SK-N-SH (cell line): ENCODE results near the gene AVPR1B. TPM values are rescaled to one million over a fixed set of nuclear protein-coding genes. Genes with fewer than 3 reads are reported as not detected.
A peak's percentile ranks its signal among the peaks of the same experiment; 100 is the strongest.

Source experiments
- CTCF ChIA-PET: fragments of 300-600, 350-600 bp; formaldehyde crosslinking; extraction: SDS; loops from one replicate; lab custom pipeline; 2021; lab: Yijun Ruan, JAX
- POLR2A ChIA-PET: fragments of 350-600 bp; sonication (Branson Sonifier 250); formaldehyde crosslinking; extraction: SDS; loops from one replicate; lab custom pipeline; 2020; ENCODE audit warnings: antibody characterized with exemption, inconsistent platforms; lab: Yijun Ruan, JAX
- DNase-seq: peaks from one replicate; pipeline ENCODE4 v3.0.0; 2012
- H2AFZ ChIP-seq: fragments of 200-600 bp; sonication (generic); 2 replicates; pipeline ENCODE4 v1.8.1; 2016; ENCODE audit warnings: antibody characterized with exemption, mild to moderate bottlenecking, low read depth
- H3F3A ChIP-seq: fragments of 200-600 bp; sonication (generic); replicated peaks from 2 replicates; pipeline ENCODE3; 2016; ENCODE audit warnings: antibody characterized with exemption, mild to moderate bottlenecking; ENCODE audit not compliant: insufficient read depth
- H3K27ac ChIP-seq, 2 experiments: fragments of 200-500 bp in 1 of 2; fragments of 200-600 bp in 1 of 2; sonication (Bioruptor generic) in 1 of 2; sonication (generic), shearing (Covaris generic) in 1 of 2; 2 replicates each; pipeline versions ENCODE4 v1.5.1 to v1.6.1; 2014 to 2016; ENCODE audit warnings: low read depth in 2 of 2, inconsistent platforms in 1 of 2, low read length in 1 of 2, mild to moderate bottlenecking in 1 of 2, mixed read lengths in 1 of 2
- H3K27me3 ChIP-seq: fragments of 200-600 bp; sonication (generic), shearing (Covaris generic); 2 replicates; pipeline ENCODE4 v1.6.1; 2016; ENCODE audit warnings: mixed run types; ENCODE audit not compliant: insufficient read depth
- H3K36me3 ChIP-seq, 2 experiments: fragments of 200-500 bp in 1 of 2; fragments of 200-600 bp in 1 of 2; sonication (Bioruptor generic) in 1 of 2; sonication (generic) in 1 of 2; replicated peaks in 1 of 2; 2 replicates each; pipeline versions ENCODE3 to v1.5.1; 2014 to 2016; ENCODE audit warnings: low read length in 1 of 2, mild to moderate bottlenecking in 1 of 2; ENCODE audit not compliant: insufficient read depth in 2 of 2, control insufficient read depth in 1 of 2
- H3K4me1 ChIP-seq, 2 experiments: fragments of 200-500 bp in 1 of 2; fragments of 200-600 bp in 1 of 2; sonication (Bioruptor generic) in 1 of 2; sonication (generic), shearing (Covaris generic) in 1 of 2; 2 replicates each; pipeline versions ENCODE4 v1.5.1 to v1.6.1; 2014 to 2016; ENCODE audit warnings: low read depth in 1 of 2, low read length in 1 of 2, mixed run types in 1 of 2; ENCODE audit not compliant: insufficient read depth in 2 of 2, control insufficient read depth in 1 of 2
- H3K4me2 ChIP-seq: fragments of 200-600 bp; sonication (generic), shearing (Covaris generic); 2 replicates; pipeline ENCODE4 v1.6.1; 2017; ENCODE audit warnings: mixed run types
- H3K4me3 ChIP-seq, 2 experiments: fragments of 200-500 bp in 1 of 2; fragments of 200-600 bp in 1 of 2; sonication (Bioruptor generic) in 1 of 2; sonication (generic), shearing (Covaris generic) in 1 of 2; 2 replicates each; pipeline versions ENCODE4 v1.5.1 to v1.8.1; 2014 to 2016; ENCODE audit warnings: low read depth in 2 of 2, inconsistent platforms in 1 of 2, low read length in 1 of 2, mild to moderate bottlenecking in 1 of 2, mixed read lengths in 1 of 2, moderate library complexity in 1 of 2
- H3K79me2 ChIP-seq: fragments of 200-600 bp; sonication (generic); 2 replicates; pipeline ENCODE4 v1.8.1; 2017; ENCODE audit warnings: mild to moderate bottlenecking; ENCODE audit not compliant: insufficient read depth
- H3K9ac ChIP-seq: fragments of 200-600 bp; sonication (generic); 2 replicates; pipeline ENCODE4 v1.6.1; 2017; ENCODE audit warnings: mixed run types
- H3K9me2 ChIP-seq: fragments of 200-600 bp; sonication (generic); 2 replicates; pipeline ENCODE4 v1.6.1; 2017; ENCODE audit warnings: mixed run types
- H3K9me3 ChIP-seq: fragments of 200-600 bp; sonication (generic); 2 replicates; pipeline ENCODE4 v1.6.1; 2017; ENCODE audit warnings: mixed run types, mild to moderate bottlenecking, moderate library complexity
- H4K20me1 ChIP-seq: fragments of 200-600 bp; sonication (generic); 2 replicates; pipeline ENCODE4 v1.6.1; 2017; ENCODE audit warnings: mild to moderate bottlenecking, mixed run types; ENCODE audit not compliant: insufficient read depth
- CHD2 ChIP-seq: fragments of 150-350 bp; IDR thresholded peaks from 2 replicates; pipeline ENCODE4 v1.6.1; 2018; ENCODE audit warnings: low read length; ENCODE audit not compliant: partially characterized antibody
- ELF1 ChIP-seq: IDR thresholded peaks from 2 replicates; pipeline ENCODE4 v1.4.0; 2012
- FOXJ3 ChIP-seq: sonication (generic); formaldehyde crosslinking; IDR thresholded peaks from 2 replicates; pipeline ENCODE4 v1.5.1; 2020; ENCODE audit warnings: mild to moderate bottlenecking, missing genetic modification reagents
- MAX ChIP-seq: IDR thresholded peaks from 2 replicates; pipeline ENCODE4 v1.4.0; 2012; ENCODE audit warnings: low read depth
- MXI1 ChIP-seq: IDR thresholded peaks from 2 replicates; pipeline ENCODE4 v1.6.1; 2012; ENCODE audit warnings: mild to moderate bottlenecking, low read depth, low read length, improper control_type of control experiment
- NRF1 ChIP-seq: IDR thresholded peaks from 2 replicates; pipeline ENCODE4 v1.6.1; 2012; ENCODE audit warnings: low read depth, mild to moderate bottlenecking, low read length
- POLR2AphosphoS5 ChIP-seq: IDR thresholded peaks from 2 replicates; pipeline ENCODE4 v1.6.1; 2012; ENCODE audit warnings: low read depth, low read length
- RCOR1 ChIP-seq: fragments of 150-350 bp; IDR thresholded peaks from 2 replicates; pipeline ENCODE4 v1.6.1; 2017; ENCODE audit warnings: antibody characterized with exemption, low read length
- WGBS: methylation state at CpG from one replicate; pipeline ENCODE4 v1.1.6; 2017; ENCODE audit warnings: low lambda C conversion rate; 5-methylcytosine and 5-hydroxymethylcytosine counted together
- polyA plus RNA-seq, 3 experiments: library from polyadenylated mRNA; depleted of rRNA; stranded (reverse); fragments of >200 nt; gene quantifications; 2 replicates each; pipeline ENCODE4 v1.2.3, GENCODE V29; 2012
- TF ChIP-seq, protein P1 (sequence below): fragments of 200-600 bp; sonication (generic); IDR thresholded peaks from 2 replicates; pipeline ENCODE4 v1.6.1; 2017; ENCODE audit warnings: antibody characterized with exemption, mild to moderate bottlenecking, moderate library complexity
- TF ChIP-seq, protein P2 (sequence below): IDR thresholded peaks from 2 replicates; pipeline ENCODE4 v1.6.1; 2012; ENCODE audit warnings: mild to moderate bottlenecking, low read depth, low read length, moderate library complexity
- TF ChIP-seq, protein P3 (sequence below): fragments of 150-350 bp; IDR thresholded peaks from 2 replicates; pipeline ENCODE4 v1.6.1; 2017; ENCODE audit warnings: antibody characterized with exemption, low read length, low read depth, borderline replicate concordance

Gene AVPR1B
- polyA plus RNA-seq, 1 of the 3 experiments (the other 2 are of a cell fraction): not detected

DNA sequence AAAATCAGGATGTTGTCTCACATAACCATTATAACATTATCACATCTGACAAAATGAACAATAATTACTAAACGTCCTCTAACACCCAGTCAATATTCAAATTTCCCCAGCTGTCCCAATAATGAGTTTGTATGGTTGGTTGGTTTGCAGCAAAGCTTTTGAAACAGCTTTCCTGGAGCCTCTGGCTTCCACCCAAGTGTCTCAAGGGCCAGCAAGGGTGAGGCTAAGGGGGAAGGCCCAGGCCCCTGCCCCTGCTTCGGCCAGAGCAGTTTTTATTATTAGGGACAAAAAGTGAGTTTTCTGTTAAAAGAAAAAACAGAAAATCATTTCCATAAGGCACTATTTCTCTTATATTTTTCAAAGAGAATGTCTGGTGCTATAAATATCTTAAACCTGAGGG is 19.1 kb upstream of the AVPR1B start:
- Histone ChIP-seq H3K4me3 (no peak overlapping the region), H3K9me2 (no peaks in the 10 kb centered on the region), H3K4me1 (no peaks in the 10 kb centered on the region), H3K9me3 (no peaks in the 10 kb centered on the region), H3K4me2 (no peak overlapping the region), H3K27ac (no peak overlapping the region), H3K36me3 (no peaks in the 10 kb centered on the region), H3K79me2 (no peaks in the 10 kb centered on the region), H2AFZ (no peak overlapping the region), H4K20me1 (no peaks in the 10 kb centered on the region), H3K27me3 (peaks cover 9% of the 10 kb centered on the region; the same call in 1 of the 2 replicates), H3F3A (no peaks in the 10 kb centered on the region), H3K9ac (no peak overlapping the region)
- POLR2A ChIA-PET: no interaction called here
- DNase-seq: no peak
- WGBS: 16% methylated on average over 2 of the region's 2 CpGs
- CTCF ChIA-PET: interaction anchor here (1.2 to 3.0 kb wide), 2 partner anchors 159 to 345 kb away, joined by 3 to 11 read pairs; no protein-coding TSS in a partner anchor
- no peak for TF ChIP-seq RCOR1
- no peak for TF ChIP-seq NRF1
- no peak for TF ChIP-seq MAX

- Histone ChIP-seq H3K4me3 (no peak overlapping the region), H2AFZ (no peak overlapping the region), H3K9me2 (no peaks in the 10 kb centered on the region), H3K9me3 (no peaks in the 10 kb centered on the region), H3K79me2 (no peaks in the 10 kb centered on the region), H3K27me3 (peaks cover 7% of the 10 kb centered on the region; the same call in 1 of the 2 replicates), H3F3A (no peaks in the 10 kb centered on the region), H3K4me1 (no peaks in the 10 kb centered on the region), H3K4me2 (no peak overlapping the region), H4K20me1 (no peaks in the 10 kb centered on the region), H3K36me3 (no peaks in the 10 kb centered on the region), H3K27ac (no peak overlapping the region), H3K9ac (no peak overlapping the region)
- WGBS: 39% methylated on average over 2 of the region's 2 CpGs
- TF ChIP-seq POLR2AphosphoS5 (no peak), MXI1 (no peak), NRF1 (no peak)
- TF ChIP-seq, protein P1, sequence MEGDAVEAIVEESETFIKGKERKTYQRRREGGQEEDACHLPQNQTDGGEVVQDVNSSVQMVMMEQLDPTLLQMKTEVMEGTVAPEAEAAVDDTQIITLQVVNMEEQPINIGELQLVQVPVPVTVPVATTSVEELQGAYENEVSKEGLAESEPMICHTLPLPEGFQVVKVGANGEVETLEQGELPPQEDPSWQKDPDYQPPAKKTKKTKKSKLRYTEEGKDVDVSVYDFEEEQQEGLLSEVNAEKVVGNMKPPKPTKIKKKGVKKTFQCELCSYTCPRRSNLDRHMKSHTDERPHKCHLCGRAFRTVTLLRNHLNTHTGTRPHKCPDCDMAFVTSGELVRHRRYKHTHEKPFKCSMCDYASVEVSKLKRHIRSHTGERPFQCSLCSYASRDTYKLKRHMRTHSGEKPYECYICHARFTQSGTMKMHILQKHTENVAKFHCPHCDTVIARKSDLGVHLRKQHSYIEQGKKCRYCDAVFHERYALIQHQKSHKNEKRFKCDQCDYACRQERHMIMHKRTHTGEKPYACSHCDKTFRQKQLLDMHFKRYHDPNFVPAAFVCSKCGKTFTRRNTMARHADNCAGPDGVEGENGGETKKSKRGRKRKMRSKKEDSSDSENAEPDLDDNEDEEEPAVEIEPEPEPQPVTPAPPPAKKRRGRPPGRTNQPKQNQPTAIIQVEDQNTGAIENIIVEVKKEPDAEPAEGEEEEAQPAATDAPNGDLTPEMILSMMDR: no peak
- ChIA-PET CTCF (interaction anchor here (1.6 to 3.0 kb wide), 3 partner anchors 10 to 158 kb away, joined by 3 to 11 read pairs (median 3); no protein-coding TSS in a partner anchor), POLR2A (no interaction called here)
- DNase-seq: no peak
Measured at GRCh38 chr1:206135248-206135647, 18.1 kb upstream of the AVPR1B start.

- Histone ChIP-seq H3K9me2 (no peaks in the 10 kb centered on the region), H3K9me3 (no peaks in the 10 kb centered on the region), H3F3A (no peaks in the 10 kb centered on the region), H3K36me3 (no peaks in the 10 kb centered on the region), H4K20me1 (no peaks in the 10 kb centered on the region), H3K4me1 (no peaks in the 10 kb centered on the region), H3K4me3 (no peak overlapping the region), H3K4me2 (no peak overlapping the region), H3K9ac (no peak overlapping the region)
- WGBS: 66% methylated on average over 7 of the region's 7 CpGs
- no peak for DNase-seq
- ChIA-PET POLR2A (no interaction called here), CTCF (interaction anchor here (1.1 to 1.6 kb wide), 4 partner anchors 8 to 342 kb away, joined by 3 to 5 read pairs (median 4); no protein-coding TSS in a partner anchor)
- no peak for TF ChIP-seq ELF1
- no peak for TF ChIP-seq CHD2
- TF ChIP-seq, protein P2, sequence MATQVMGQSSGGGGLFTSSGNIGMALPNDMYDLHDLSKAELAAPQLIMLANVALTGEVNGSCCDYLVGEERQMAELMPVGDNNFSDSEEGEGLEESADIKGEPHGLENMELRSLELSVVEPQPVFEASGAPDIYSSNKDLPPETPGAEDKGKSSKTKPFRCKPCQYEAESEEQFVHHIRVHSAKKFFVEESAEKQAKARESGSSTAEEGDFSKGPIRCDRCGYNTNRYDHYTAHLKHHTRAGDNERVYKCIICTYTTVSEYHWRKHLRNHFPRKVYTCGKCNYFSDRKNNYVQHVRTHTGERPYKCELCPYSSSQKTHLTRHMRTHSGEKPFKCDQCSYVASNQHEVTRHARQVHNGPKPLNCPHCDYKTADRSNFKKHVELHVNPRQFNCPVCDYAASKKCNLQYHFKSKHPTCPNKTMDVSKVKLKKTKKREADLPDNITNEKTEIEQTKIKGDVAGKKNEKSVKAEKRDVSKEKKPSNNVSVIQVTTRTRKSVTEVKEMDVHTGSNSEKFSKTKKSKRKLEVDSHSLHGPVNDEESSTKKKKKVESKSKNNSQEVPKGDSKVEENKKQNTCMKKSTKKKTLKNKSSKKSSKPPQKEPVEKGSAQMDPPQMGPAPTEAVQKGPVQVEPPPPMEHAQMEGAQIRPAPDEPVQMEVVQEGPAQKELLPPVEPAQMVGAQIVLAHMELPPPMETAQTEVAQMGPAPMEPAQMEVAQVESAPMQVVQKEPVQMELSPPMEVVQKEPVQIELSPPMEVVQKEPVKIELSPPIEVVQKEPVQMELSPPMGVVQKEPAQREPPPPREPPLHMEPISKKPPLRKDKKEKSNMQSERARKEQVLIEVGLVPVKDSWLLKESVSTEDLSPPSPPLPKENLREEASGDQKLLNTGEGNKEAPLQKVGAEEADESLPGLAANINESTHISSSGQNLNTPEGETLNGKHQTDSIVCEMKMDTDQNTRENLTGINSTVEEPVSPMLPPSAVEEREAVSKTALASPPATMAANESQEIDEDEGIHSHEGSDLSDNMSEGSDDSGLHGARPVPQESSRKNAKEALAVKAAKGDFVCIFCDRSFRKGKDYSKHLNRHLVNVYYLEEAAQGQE: peak; percentile 77; the same call in 1 of the 2 replicates
- no peak for TF ChIP-seq FOXJ3 (CRISPR knock-in tag)
- TF ChIP-seq, protein P3, sequence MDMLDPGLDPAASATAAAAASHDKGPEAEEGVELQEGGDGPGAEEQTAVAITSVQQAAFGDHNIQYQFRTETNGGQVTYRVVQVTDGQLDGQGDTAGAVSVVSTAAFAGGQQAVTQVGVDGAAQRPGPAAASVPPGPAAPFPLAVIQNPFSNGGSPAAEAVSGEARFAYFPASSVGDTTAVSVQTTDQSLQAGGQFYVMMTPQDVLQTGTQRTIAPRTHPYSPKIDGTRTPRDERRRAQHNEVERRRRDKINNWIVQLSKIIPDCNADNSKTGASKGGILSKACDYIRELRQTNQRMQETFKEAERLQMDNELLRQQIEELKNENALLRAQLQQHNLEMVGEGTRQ: no peak
- TF ChIP-seq, all 33 proteins: peak for 1
- Histone ChIP-seq H2AFZ (no peak overlapping the region), H3K27ac (no peak overlapping the region), H3K27me3 (peaks cover 7% of the 10 kb centered on the region; the same call in 1 of the 2 replicates), H3K79me2 (no peaks in the 10 kb centered on the region)
Measured at GRCh38 chr1:206133751-206134415, 16.7 kb upstream of the AVPR1B start.
